ENCODE data around the gene VPS18. TPM values are rescaled to one million over a fixed set of nuclear protein-coding genes. Genes with fewer than 3 reads are reported as not detected.

The VPS18 gene
- total and polyA plus RNA-seq, 2 donors: 10.3 to 12.4 TPM

GRCh38 chr15:40936234-40936708 lies 42.0 kb downstream of the VPS18 start:
- Histone ChIP-seq H3K27ac (ENCODE audit: low read depth in 1 of 2, low read length in 1 of 2) (no peak overlapping the region), H3K9me3 (ENCODE audit: control insufficient read depth in 2 of 2, insufficient read depth in 1 of 2, low read length in 1 of 2) (peaks cover 0 to 4% of the 10 kb centered on the region in 2 donors), H3K36me3 (ENCODE audit: control insufficient read depth in 2 of 2, insufficient read depth in 2 of 2, low read length in 1 of 2) (no peaks in the 10 kb centered on the region), H3K4me3 (ENCODE audit: low read length in 2 of 2) (no peak overlapping the region), H3K4me1 (ENCODE audit: control insufficient read depth in 2 of 2, insufficient read depth in 2 of 2, low read length in 2 of 2) (peaks cover 19 to 51% of the 10 kb centered on the region in 2 donors), H3K27me3 (ENCODE audit: control insufficient read depth in 2 of 2, insufficient read depth in 1 of 2, low read length in 1 of 2) (peaks cover 5 to 19% of the 10 kb centered on the region in 2 donors)
- no peak for DNase-seq (ENCODE audit: low read depth in 6 of 9, low spot score in 9 of 9)
- 96% methylated on average over 31 of the region's 31 CpGs for WGBS

DNA sequence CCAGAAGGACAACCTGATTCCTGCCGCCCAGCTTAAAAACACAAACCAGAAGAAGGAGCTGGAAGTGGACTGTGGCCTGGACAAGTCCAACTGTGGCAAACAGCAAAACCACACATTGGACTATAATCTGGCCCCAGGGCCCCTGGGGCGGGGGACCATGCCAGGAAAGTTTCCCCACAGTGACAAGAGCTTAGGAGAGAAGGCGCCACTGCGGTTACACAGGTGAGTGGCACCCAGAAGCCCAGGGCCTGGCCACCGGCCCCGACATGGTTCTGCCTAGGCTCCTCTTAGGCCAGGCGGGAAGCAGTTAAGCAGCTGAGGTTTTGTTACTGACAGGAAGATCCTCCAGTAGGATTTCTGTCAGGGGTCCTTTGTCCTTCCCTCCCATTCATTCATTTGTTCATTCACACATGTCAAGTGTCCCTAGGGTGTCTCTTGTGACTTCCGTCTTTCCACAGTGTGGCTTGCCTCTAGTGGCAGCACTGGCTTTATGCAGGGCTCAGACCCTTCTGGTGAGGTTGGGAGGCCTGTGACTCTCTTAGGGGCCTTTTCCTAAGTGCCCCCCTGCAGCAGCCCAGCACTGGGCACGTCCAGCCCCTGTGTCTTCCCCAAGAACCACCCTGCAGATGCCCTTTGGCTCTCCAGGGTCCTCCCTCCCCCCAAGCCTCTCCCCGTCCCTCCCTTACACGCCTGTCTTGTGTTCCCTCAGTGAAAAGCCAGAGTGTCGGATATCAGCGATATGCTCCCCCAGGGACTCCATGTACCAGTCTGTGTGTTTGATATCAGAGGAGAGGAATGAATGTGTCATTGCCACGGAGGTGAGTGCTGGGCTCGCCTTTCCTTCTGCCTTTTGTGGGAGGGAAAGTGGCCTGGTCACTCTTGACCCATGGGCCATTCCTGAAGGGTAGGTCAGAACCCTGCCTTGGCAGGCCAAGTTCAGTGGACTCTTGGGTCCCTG lies 42.7 kb downstream of the VPS18 start:
- Histone ChIP-seq H3K27me3 (ENCODE audit: control insufficient read depth in 2 of 2, insufficient read depth in 1 of 2, low read length in 1 of 2) (peaks cover 3 to 14% of the 10 kb centered on the region in 2 donors), H3K36me3 (ENCODE audit: control insufficient read depth in 2 of 2, insufficient read depth in 2 of 2, low read length in 1 of 2) (no peaks in the 10 kb centered on the region), H3K27ac (ENCODE audit: low read depth in 1 of 2, low read length in 1 of 2) (no peak overlapping the region), H3K4me3 (ENCODE audit: low read length in 2 of 2) (no peak overlapping the region), H3K4me1 (ENCODE audit: control insufficient read depth in 2 of 2, insufficient read depth in 2 of 2, low read length in 2 of 2) (peaks cover 20 to 47% of the 10 kb centered on the region in 2 donors), H3K9me3 (ENCODE audit: control insufficient read depth in 2 of 2, insufficient read depth in 1 of 2, low read length in 1 of 2) (peaks cover 0 to 4% of the 10 kb centered on the region in 2 donors)
- DNase-seq (ENCODE audit: low read depth in 6 of 9, low spot score in 9 of 9): no peak
- 95% methylated on average over 15 of the region's 15 CpGs for WGBS

DNA sequence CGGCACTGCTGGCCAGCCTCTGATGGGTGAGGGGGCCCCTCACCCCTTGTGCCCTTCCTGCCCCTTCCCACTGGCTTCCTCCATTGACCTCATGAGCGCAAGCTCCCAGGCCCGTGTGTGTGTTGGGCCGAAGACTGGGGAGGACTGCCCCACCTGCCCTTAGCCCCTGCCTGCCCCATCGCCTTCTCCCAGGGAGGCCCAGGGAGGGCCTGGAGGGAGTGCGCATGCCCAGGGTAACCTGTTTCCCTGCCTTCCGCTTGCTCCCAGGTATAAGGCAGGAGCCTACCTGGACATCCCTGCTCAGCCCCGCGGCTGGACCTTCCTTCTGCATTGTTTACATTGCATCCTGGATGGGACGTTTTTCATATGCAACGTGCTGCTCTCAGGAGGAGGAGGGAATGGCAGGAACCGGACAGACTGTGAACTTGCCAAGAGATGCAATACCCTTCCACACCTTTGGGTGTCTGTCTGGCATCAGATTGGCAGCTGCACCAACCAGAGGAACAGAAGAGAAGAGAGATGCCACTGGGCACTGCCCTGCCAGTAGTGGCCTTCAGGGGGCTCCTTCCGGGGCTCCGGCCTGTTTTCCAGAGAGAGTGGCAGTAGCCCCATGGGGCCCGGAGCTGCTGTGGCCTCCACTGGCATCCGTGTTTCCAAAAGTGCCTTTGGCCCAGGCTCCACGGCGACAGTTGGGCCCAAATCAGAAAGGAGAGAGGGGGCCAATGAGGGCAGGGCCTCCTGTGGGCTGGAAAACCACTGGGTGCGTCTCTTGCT lies 43.7 kb downstream of the VPS18 start:
- DNase-seq (ENCODE audit: low read depth in 6 of 9, low spot score in 9 of 9): no peak
- Histone ChIP-seq H3K4me3 (ENCODE audit: low read length in 2 of 2) (no peak overlapping the region), H3K4me1 (ENCODE audit: control insufficient read depth in 2 of 2, insufficient read depth in 2 of 2, low read length in 2 of 2) (peaks cover 17 to 47% of the 10 kb centered on the region in 2 donors)

GRCh38 chr15:40938536-40938870 lies 44.3 kb downstream of the VPS18 start:
- no peak overlapping the region for H3K4me3 ChIP-seq (ENCODE audit: low read length in 2 of 2)
- peaks cover 0 to 17% of the 10 kb centered on the region in 2 donors for H3K27me3 ChIP-seq (ENCODE audit: control insufficient read depth in 2 of 2, insufficient read depth in 1 of 2, low read length in 1 of 2)
- no peaks in the 10 kb centered on the region for H3K9me3 ChIP-seq (ENCODE audit: control insufficient read depth in 2 of 2, insufficient read depth in 1 of 2, low read length in 1 of 2)
- 94% methylated on average over 6 of the region's 6 CpGs for whole genome bisulfite sequencing
- no peak overlapping the region for H3K27ac ChIP-seq (ENCODE audit: low read depth in 1 of 2, low read length in 1 of 2)
- DNase-seq (ENCODE audit: low read depth in 6 of 9, low spot score in 9 of 9): no peak
- H3K4me1 ChIP-seq (ENCODE audit: control insufficient read depth in 2 of 2, insufficient read depth in 2 of 2, low read length in 2 of 2): peaks cover 16 to 47% of the 10 kb centered on the region in 2 donors
- no peaks in the 10 kb centered on the region for H3K36me3 ChIP-seq (ENCODE audit: control insufficient read depth in 2 of 2, insufficient read depth in 2 of 2, low read length in 1 of 2)

More for the DNA sequence above, 43.7 kb downstream of the VPS18 start:
- Histone ChIP-seq H3K27me3 (ENCODE audit: control insufficient read depth in 2 of 2, insufficient read depth in 1 of 2, low read length in 1 of 2) (peaks cover 0 to 17% of the 10 kb centered on the region in 2 donors), H3K36me3 (ENCODE audit: control insufficient read depth in 2 of 2, insufficient read depth in 2 of 2, low read length in 1 of 2) (no peaks in the 10 kb centered on the region), H3K27ac (ENCODE audit: low read depth in 1 of 2, low read length in 1 of 2) (no peak overlapping the region), H3K9me3 (ENCODE audit: control insufficient read depth in 2 of 2, insufficient read depth in 1 of 2, low read length in 1 of 2) (peaks cover 0 to 1% of the 10 kb centered on the region in 2 donors)
- WGBS: 91% methylated on average over 19 of the region's 19 CpGs

- Histone ChIP-seq H3K4me3 (ENCODE audit: low read length in 2 of 2) (no peak overlapping the region), H3K27ac (ENCODE audit: low read depth in 1 of 2, low read length in 1 of 2) (peak overlapping the region; percentile 50 to 56), H3K27me3 (ENCODE audit: control insufficient read depth in 2 of 2, insufficient read depth in 1 of 2, low read length in 1 of 2) (peaks cover 0 to 17% of the 10 kb centered on the region in 2 donors), H3K9me3 (ENCODE audit: control insufficient read depth in 2 of 2, insufficient read depth in 1 of 2, low read length in 1 of 2) (no peaks in the 10 kb centered on the region), H3K36me3 (ENCODE audit: control insufficient read depth in 2 of 2, insufficient read depth in 2 of 2, low read length in 1 of 2) (no peaks in the 10 kb centered on the region), H3K4me1 (ENCODE audit: control insufficient read depth in 2 of 2, insufficient read depth in 2 of 2, low read length in 2 of 2) (peaks cover 14 to 46% of the 10 kb centered on the region in 2 donors)
- 12% methylated on average over 15 of the region's 15 CpGs for WGBS
- peak in 2 of 9 donors; percentile 28 to 34 for DNase-seq (ENCODE audit: low read depth in 6 of 9, low spot score in 9 of 9)
Measured at GRCh38 chr15:40940296-40940801, 46.1 kb downstream of the VPS18 start.

DNA sequence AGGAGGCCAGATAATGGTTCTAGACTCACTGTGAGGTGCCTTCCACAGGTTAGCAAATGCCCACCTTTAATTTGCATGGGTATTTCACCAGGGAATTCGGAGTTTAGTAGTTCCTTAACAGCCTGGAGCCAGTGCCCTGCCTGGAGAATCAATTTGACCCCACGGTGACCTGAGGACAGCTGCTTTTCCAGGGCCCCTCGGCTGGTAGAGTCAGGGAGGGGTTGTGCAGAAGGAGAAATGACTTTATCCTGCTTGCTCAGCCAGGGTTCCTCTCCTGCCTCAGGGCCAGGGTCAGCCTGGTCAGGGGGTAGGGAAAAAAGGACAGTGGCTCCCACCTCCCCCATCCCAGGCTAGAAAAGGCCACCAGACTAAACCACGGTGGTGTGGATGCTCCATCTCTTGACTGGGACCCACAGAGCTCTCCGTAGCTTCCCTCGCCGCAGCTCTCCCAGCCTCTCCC lies 46.8 kb downstream of the VPS18 start:
- DNase-seq (ENCODE audit: low read depth in 6 of 9, low spot score in 9 of 9): no peak
- H3K4me3 ChIP-seq (ENCODE audit: low read length in 2 of 2): peak overlapping the region in 1 of 2 donors; percentile 63
- WGBS: 59% methylated on average over 7 of the region's 7 CpGs
- no peaks in the 10 kb centered on the region for H3K9me3 ChIP-seq (ENCODE audit: control insufficient read depth in 2 of 2, insufficient read depth in 1 of 2, low read length in 1 of 2)
- peaks cover 14 to 46% of the 10 kb centered on the region in 2 donors for H3K4me1 ChIP-seq (ENCODE audit: control insufficient read depth in 2 of 2, insufficient read depth in 2 of 2, low read length in 2 of 2)
- H3K27me3 ChIP-seq (ENCODE audit: control insufficient read depth in 2 of 2, insufficient read depth in 1 of 2, low read length in 1 of 2): peaks cover 0 to 17% of the 10 kb centered on the region in 2 donors
- H3K36me3 ChIP-seq (ENCODE audit: control insufficient read depth in 2 of 2, insufficient read depth in 2 of 2, low read length in 1 of 2): no peaks in the 10 kb centered on the region
- H3K27ac ChIP-seq (ENCODE audit: low read depth in 1 of 2, low read length in 1 of 2): peak overlapping the region; percentile 41 to 67

GRCh38 chr15:40941528-40942336 lies 47.5 kb downstream of the VPS18 start:
- no peaks in the 10 kb centered on the region for H3K9me3 ChIP-seq (ENCODE audit: control insufficient read depth in 2 of 2, insufficient read depth in 1 of 2, low read length in 1 of 2)
- peak overlapping the region; percentile 63 to 69 for H3K4me3 ChIP-seq (ENCODE audit: low read length in 2 of 2)
- WGBS: 1% methylated on average over 92 of the region's 92 CpGs
- H3K36me3 ChIP-seq (ENCODE audit: control insufficient read depth in 2 of 2, insufficient read depth in 2 of 2, low read length in 1 of 2): no peaks in the 10 kb centered on the region
- peak in 4 of 9 donors; percentile 49 to 77 (median 62) for DNase-seq (ENCODE audit: low read depth in 6 of 9, low spot score in 9 of 9)
- H3K4me1 ChIP-seq (ENCODE audit: control insufficient read depth in 2 of 2, insufficient read depth in 2 of 2, low read length in 2 of 2): peaks cover 14 to 46% of the 10 kb centered on the region in 2 donors
- peak overlapping the region; percentile 55 to 67 for H3K27ac ChIP-seq (ENCODE audit: low read depth in 1 of 2, low read length in 1 of 2)
- H3K27me3 ChIP-seq (ENCODE audit: control insufficient read depth in 2 of 2, insufficient read depth in 1 of 2, low read length in 1 of 2): peaks cover 0 to 17% of the 10 kb centered on the region in 2 donors

- H3K36me3 ChIP-seq (ENCODE audit: control insufficient read depth in 2 of 2, insufficient read depth in 2 of 2, low read length in 1 of 2): no peaks in the 10 kb centered on the region
- peaks cover 0 to 17% of the 10 kb centered on the region in 2 donors for H3K27me3 ChIP-seq (ENCODE audit: control insufficient read depth in 2 of 2, insufficient read depth in 1 of 2, low read length in 1 of 2)
- H3K4me3 ChIP-seq (ENCODE audit: low read length in 2 of 2): peak overlapping the region; percentile 63 to 69
- peaks cover 14 to 44% of the 10 kb centered on the region in 2 donors for H3K4me1 ChIP-seq (ENCODE audit: control insufficient read depth in 2 of 2, insufficient read depth in 2 of 2, low read length in 2 of 2)
- 26% methylated on average over 15 of the region's 15 CpGs for WGBS
- no peaks in the 10 kb centered on the region for H3K9me3 ChIP-seq (ENCODE audit: control insufficient read depth in 2 of 2, insufficient read depth in 1 of 2, low read length in 1 of 2)
- H3K27ac ChIP-seq (ENCODE audit: low read depth in 1 of 2, low read length in 1 of 2): peak overlapping the region; percentile 55 to 67
- DNase-seq (ENCODE audit: low read depth in 6 of 9, low spot score in 9 of 9): peak in 2 of 9 donors; percentile 18 to 43
Measured at GRCh38 chr15:40942337-40942854, 48.1 kb downstream of the VPS18 start.
